NCI-H1436 (cell line): Measurements from ENCODE around the gene PDE4A.
A peak's percentile ranks its signal among the peaks of the same experiment; 100 is the strongest.
"Not testable (repeated sequence)": the region's sequence is repeated elsewhere in the genome, so short reads cannot be mapped to it uniquely, and the experiment has no call there.

Experiments used
- DNase-seq: peaks from one replicate; lab custom pipeline; 2025; lab: John Stamatoyannopoulos, UW

PDE4A gene

GRCh38 chr19:10424011-10424637 is 3.8 kb downstream of the PDE4A start:
- peak; percentile 47 for DNase-seq

GRCh38 chr19:10427169-10427568 is 6.8 kb downstream of the PDE4A start:
- no peak for DNase-seq

DNA sequence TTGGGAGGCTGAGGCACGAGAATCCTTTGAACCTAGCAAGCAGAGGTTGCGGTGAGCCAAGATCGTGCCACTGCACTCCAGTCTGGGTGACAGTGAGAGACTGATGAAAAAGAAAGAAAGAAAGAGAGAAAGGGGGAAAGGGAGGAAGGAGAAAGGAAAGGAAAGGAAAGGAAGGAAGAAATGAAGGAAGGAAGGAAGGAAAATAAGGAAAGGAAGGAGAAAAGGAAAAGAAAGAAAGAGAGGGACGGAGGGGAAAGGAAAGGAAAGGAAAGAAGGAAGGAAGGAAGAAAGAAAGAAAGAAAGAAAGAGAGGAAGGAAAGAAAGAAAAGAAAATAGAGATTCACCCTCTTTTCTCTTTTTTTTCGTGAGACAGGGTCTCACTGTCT is 8.7 kb downstream of the PDE4A start:
- no peak for DNase-seq

GRCh38 chr19:10430505-10431253 is 10.3 kb downstream of the PDE4A start:
- no peak for DNase-seq

GRCh38 chr19:10431254-10431942 is 11.1 kb downstream of the PDE4A start:
- no peak for DNase-seq

- peak; percentile 35 for DNase-seq
Observed at GRCh38 chr19:10431943-10432735, 11.8 kb downstream of the PDE4A start.

- DNase-seq = no peak
Observed at GRCh38 chr19:10432736-10433130, 12.4 kb downstream of the PDE4A start.

DNA sequence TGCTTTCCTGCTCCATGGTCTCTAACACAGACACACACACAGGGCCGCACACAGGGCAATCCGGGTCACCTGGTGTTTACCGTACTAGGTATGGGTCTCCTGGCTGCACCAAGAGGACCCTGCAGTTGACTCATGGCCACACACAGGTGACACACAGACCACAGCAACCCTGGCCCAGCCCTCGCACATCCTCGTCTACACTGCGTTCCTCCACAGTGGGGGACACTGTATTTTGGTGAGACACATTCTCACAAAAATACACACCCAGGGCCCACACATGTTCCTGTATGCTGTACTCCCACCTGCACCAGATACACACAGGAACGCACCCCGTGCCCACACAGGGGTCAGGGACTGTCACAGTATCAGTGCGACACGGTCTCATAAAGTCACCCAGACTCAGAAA is 12.8 kb downstream of the PDE4A start:
- DNase-seq = no peak

DNA sequence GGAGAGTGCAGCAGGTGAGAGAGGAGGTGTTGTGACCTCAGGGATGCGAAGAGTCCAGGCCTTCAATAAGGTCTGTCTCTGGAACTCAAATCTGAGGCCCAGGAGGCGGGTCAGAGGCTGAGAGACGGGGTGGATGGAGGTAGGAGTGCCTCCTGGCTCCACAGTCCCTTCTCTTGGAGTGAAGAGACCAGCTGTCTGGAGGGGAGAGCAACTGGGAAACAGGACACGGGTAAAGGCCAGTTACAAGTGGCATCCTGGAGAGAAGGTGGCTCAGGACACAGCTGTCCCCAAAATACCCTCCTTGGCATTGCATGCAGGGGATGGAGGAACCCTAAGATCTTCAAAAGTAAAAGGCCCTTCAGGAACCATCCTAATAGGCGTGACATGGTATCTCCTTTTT is 19.2 kb downstream of the PDE4A start:
- no peak for DNase-seq

- DNase-seq = no peak
Observed at GRCh38 chr19:10442698-10443097, 22.4 kb downstream of the PDE4A start.

GRCh38 chr19:10449037-10449436 is 28.7 kb downstream of the PDE4A start:
- DNase-seq = no peak

- DNase-seq = no peak
Observed at GRCh38 chr19:10450191-10450852, 30.0 kb downstream of the PDE4A start.

DNA sequence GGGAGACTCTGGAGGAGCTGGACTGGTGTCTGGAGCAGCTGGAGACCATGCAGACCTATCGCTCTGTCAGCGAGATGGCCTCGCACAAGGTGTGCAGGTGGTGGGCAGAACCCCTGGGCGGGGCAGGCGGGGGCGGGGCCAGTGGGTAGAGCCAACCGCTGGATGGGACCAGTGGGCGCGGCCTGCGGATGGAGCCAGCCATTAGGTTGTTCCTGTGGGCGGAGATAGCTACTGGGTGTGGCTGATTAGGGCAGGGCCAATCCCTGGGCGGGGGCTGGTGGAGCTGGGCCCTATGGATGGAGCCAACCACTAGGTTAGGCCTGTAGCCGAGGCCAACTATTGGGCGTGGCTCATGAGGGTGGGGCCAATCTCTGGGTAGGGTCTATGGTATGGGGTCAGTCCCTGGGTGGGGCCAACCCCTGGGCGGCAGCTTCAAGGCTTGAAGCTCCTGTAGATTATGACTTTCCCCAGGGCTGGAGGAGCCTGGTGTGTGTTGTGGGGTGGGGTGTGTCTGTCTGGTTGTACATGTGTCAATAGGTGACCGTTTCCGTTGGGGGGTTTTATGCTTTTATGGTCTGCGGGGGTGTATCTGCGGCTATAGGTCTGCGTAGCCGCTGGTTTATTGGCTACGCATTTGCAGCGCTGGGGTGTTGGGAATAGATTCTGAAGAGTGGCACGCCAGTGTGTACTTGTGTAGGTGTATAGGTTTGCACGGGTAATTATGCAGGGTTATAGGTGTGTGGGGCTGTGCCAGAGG is 30.7 kb downstream of the PDE4A start:
- DNase-seq = no peak

DNA sequence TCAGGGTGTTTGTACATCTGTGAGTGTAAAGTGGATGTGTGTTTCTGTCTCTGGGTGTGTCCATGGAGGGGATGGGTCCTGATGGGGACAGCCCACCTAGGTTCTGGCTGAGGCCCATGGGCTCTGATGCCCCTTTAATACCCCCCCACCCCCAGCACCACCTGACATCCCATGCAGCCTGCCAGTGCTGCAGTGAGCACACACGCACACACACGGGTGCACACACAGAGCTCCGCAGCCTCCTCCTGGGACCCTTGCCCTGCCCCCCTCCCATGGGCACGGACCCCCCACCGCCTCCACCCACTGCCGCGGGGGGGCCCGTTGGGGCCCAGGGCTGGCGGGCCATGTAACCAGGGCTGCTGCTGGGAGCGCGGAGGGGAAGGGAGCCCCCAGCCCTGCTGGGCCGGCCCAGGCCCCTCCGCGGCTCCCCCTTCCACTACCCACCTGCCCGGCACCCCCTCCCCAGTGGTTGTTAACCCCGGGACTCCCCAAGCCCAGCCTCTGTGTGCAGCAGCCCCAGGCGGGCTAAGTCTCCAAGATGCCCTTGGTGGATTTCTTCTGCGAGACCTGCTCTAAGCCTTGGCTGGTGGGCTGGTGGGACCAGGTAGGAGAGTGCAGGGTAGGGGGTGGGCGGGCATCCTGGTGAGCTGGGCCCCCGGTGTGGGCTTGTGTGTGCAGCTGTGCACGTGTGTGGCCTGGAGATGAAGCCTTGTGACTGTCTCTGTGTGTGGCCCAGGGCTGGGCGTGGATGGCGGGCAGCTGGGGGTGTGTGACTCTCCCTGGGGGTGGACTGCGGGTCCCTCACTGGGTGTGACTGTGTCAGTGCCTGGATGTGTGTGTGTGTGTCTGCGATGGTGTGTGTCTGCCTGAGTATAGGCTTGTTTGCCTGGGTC is 32.6 kb downstream of the PDE4A start:
- no peak for DNase-seq

DNA sequence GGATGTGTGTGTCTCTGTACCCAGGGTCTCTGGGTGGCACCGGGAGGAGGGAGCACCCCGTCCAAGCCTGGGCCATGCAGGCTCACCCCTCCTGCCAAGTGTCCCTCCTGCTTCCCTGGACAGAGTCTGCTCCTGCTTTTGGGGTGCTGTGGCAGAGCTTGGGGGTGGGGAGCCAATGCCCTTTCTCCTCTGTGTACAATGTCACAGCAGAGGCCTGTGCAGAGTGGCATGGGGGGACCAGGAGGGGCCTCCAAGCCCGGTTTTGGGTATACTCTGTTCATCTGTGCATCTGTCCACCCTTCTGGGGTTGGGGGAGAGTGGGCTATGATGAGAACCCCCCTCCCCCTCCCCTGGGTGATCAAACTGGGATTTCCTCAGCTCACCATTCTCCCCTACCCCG is 33.5 kb downstream of the PDE4A start:
- DNase-seq = no peak

DNA sequence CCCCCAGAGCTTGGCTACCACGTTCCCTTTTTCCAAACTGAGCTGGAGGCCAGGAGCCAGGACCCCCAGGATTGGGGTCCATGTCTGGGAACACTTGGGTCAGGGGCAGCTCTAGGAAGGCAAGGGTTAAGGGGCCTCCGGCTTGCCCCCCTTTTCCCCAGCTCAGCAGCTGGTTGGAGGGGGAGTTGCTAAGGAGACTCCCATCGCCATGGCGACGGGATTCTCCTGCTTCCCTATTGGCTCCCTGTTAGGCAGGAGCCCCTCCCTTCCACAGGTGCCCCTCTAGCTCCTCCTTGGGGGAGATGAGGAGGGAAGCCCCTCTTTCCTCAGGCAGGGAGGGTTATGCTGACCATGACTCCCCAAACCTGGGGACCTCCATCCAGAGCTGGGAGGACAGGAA is 33.9 kb downstream of the PDE4A start:
- DNase-seq = peak; percentile 70

DNA sequence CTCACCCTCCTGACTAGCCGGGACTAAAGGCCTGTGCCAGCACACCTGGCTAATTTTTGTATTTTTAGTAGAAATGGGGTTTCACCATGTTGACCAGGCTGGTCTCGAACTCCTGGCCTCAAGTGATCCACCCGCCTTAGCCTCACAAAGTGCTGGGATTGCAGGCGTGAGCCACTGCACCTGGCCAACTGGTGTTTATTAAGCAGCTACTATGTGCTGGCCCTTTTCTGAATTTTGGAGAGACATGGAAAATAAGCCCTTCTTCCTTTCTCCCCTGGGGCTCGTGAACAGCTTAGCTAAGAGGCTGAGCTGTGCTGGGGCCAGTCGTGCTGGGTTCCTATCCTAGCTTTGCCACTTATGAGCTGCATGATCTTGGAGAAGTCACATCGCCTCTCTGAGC is 38.4 kb downstream of the PDE4A start:
- DNase-seq = not testable (repeated sequence)

DNA sequence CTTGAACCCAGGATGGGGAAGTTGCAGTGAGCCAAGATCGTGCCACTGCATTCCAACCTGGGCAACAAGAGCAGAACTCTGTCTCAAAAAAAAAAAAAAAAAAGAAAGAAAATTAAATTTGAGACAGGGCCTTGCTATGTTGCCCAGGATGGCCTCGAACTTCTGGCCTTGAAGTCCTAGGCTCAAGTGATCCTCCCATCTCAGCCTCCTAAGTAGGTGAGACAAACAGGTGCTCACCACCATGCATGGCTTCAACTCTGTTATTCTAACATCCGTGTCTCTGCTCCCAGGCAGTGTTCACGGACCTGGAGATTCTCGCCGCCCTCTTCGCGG is 40.3 kb downstream of the PDE4A start:
- no peak for DNase-seq

DNA sequence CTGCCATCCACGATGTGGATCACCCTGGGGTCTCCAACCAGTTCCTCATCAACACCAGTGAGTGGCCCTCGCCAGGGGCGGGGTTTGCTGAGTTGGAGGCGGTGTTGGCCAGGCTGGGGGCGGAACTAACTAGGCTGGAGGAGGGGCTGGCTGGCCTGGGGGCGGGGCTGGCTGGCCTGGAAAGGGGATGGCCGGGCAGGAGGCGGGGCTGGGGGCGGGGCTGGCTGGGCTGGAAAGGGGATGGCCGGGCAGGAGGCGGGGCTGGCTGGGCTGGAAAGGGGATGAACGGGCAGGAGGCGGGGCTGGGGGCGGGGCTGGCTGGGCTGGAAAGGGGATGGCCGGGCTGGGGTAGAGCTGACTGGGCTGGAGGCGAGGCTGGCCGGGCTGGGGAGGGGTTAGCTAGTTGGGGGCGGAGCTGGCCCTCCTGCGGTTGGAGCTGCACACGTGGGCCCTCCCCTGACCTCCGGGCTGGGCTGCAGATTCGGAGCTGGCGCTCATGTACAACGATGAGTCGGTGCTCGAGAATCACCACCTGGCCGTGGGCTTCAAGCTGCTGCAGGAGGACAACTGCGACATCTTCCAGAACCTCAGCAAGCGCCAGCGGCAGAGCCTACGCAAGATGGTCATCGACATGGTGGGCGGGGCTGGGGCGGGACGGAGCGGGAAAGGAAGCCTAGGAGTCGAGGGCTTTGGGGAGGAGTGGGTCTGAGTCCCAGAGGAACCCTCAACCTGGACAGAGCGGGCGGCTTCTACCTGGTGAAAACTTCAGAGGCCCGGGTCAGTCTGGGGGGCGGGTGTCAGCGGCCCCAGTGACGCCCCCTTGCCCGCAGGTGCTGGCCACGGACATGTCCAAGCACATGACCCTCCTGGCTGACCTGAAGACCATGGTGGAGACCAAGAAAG is 41.0 kb downstream of the PDE4A start:
- peak; percentile 84 for DNase-seq
